Large intestine (tissue), 3 donors: Measurements from ENCODE around the gene RPL18A. TPM values are rescaled to one million over a fixed set of nuclear protein-coding genes. Genes with fewer than 3 reads are reported as not detected.
A peak's percentile ranks its signal among the peaks of the same experiment; 100 is the strongest.

Source experiments
- DNase-seq, 2 donors: peaks; one replicate each; pipeline versions ENCODE4 v3.0.0 to v3.0.0-alpha.2; 2013
- H3K27ac ChIP-seq: one replicate; pipeline ENCODE4 v1.5.1; 2013; ENCODE audit warnings: low read length
- H3K27me3 ChIP-seq: 2 replicates; pipeline ENCODE4 v1.6.1; 2013; ENCODE audit warnings: low read length; ENCODE audit not compliant: control insufficient read depth, insufficient read depth
- H3K36me3 ChIP-seq: 2 replicates; pipeline ENCODE4 v1.6.1; 2013; ENCODE audit warnings: low read length; ENCODE audit not compliant: control insufficient read depth, insufficient read depth
- H3K4me1 ChIP-seq: one replicate; pipeline ENCODE4 v1.6.1; 2013; ENCODE audit warnings: low read length; ENCODE audit not compliant: control insufficient read depth, insufficient read depth
- H3K4me3 ChIP-seq: one replicate; pipeline ENCODE4 v1.5.1; 2013; ENCODE audit warnings: low read length
- H3K9me3 ChIP-seq: one replicate; pipeline ENCODE4 v1.6.1; 2013; ENCODE audit warnings: mild to moderate bottlenecking, low read depth, low read length, moderate library complexity; ENCODE audit not compliant: control insufficient read depth
- WGBS: methylation state at CpG from one replicate; pipeline ENCODE4 v1.1.5; 2013; ENCODE audit warnings: low lambda C conversion rate; ENCODE audit not compliant: insufficient coverage; 5-methylcytosine and 5-hydroxymethylcytosine counted together
- polyA plus RNA-seq: library from polyadenylated mRNA; unstranded; fragments of 120-200 nt; gene quantifications from one replicate; pipeline ENCODE4 v1.2.1, GENCODE V29; 2013

RPL18A gene
- polyA plus RNA-seq, 1 donor, result 1,919 TPM

GRCh38 chr19:17826508-17827056 is 33.1 kb upstream of the RPL18A start:
- Histone ChIP-seq H3K27ac (no peak overlapping the region), H3K9me3 (peaks cover 3% of the 10 kb centered on the region), H3K4me3 (no peak overlapping the region), H3K4me1 (peaks cover 6% of the 10 kb centered on the region), H3K27me3 (peaks cover 3% of the 10 kb centered on the region), H3K36me3 (no peaks in the 10 kb centered on the region)
- no peak for DNase-seq
- no CpG with 5 or more reads among the region's 13 CpGs for WGBS

- H3K9me3 ChIP-seq, result peaks cover 4% of the 10 kb centered on the region
- WGBS, result 12% methylated on average over 3 of the region's 29 CpGs
- peaks cover 6% of the 10 kb centered on the region for H3K27me3 ChIP-seq
- DNase-seq, result peak; percentile 14 to 37
- H3K4me3 ChIP-seq, result peak overlapping the region; percentile 43
- H3K27ac ChIP-seq, result peak overlapping the region; percentile 45
- peaks cover 8% of the 10 kb centered on the region for H3K4me1 ChIP-seq
- no peaks in the 10 kb centered on the region for H3K36me3 ChIP-seq
Measured at GRCh38 chr19:17829855-17830566, 29.7 kb upstream of the RPL18A start.

- peaks cover 8% of the 10 kb centered on the region for H3K4me1 ChIP-seq
- peaks cover under 1% of the 10 kb centered on the region for H3K36me3 ChIP-seq
- peaks cover 6% of the 10 kb centered on the region for H3K27me3 ChIP-seq
- H3K27ac ChIP-seq, result peak overlapping the region; percentile 45
- H3K4me3 ChIP-seq, result peak overlapping the region; percentile 43
- no CpG with 5 or more reads among the region's 50 CpGs for WGBS
- peak; percentile 71 to 74 for DNase-seq
- peaks cover 4% of the 10 kb centered on the region for H3K9me3 ChIP-seq
Measured at GRCh38 chr19:17830567-17831418, 28.9 kb upstream of the RPL18A start.

GRCh38 chr19:17831419-17831888 is 28.3 kb upstream of the RPL18A start:
- H3K4me3 ChIP-seq, result peak overlapping the region; percentile 5

GRCh38 chr19:17832443-17833208 is 27.1 kb upstream of the RPL18A start:
- peaks cover 2% of the 10 kb centered on the region for H3K36me3 ChIP-seq
- peaks cover 4% of the 10 kb centered on the region for H3K9me3 ChIP-seq
- peaks cover 8% of the 10 kb centered on the region for H3K4me1 ChIP-seq
- 80% methylated on average over 1 of the region's 17 CpGs for WGBS
- no peak overlapping the region for H3K27ac ChIP-seq
- no peak for DNase-seq
- H3K4me3 ChIP-seq, result no peak overlapping the region
- peaks cover 6% of the 10 kb centered on the region for H3K27me3 ChIP-seq

More at GRCh38 chr19:17831419-17831888, 28.3 kb upstream of the RPL18A start:
- Histone ChIP-seq H3K36me3 (peaks cover 2% of the 10 kb centered on the region), H3K27me3 (peaks cover 6% of the 10 kb centered on the region), H3K9me3 (peaks cover 4% of the 10 kb centered on the region), H3K4me1 (peaks cover 8% of the 10 kb centered on the region), H3K27ac (no peak overlapping the region)
- DNase-seq, result no peak
- no CpG with 5 or more reads among the region's 25 CpGs for WGBS

- no peak for DNase-seq
- H3K4me1 ChIP-seq, result peaks cover 8% of the 10 kb centered on the region
- no CpG with 5 or more reads among the region's 27 CpGs for WGBS
- peaks cover 6% of the 10 kb centered on the region for H3K27me3 ChIP-seq
- H3K4me3 ChIP-seq, result no peak overlapping the region
- H3K36me3 ChIP-seq, result peaks cover 6% of the 10 kb centered on the region
- peaks cover 4% of the 10 kb centered on the region for H3K9me3 ChIP-seq
- no peak overlapping the region for H3K27ac ChIP-seq
Measured at GRCh38 chr19:17834350-17835181, 25.1 kb upstream of the RPL18A start.

- Histone ChIP-seq H3K9me3 (peaks cover 4% of the 10 kb centered on the region), H3K4me3 (no peak overlapping the region), H3K27ac (no peak overlapping the region), H3K36me3 (peaks cover 6% of the 10 kb centered on the region), H3K27me3 (peaks cover 6% of the 10 kb centered on the region), H3K4me1 (peaks cover 6% of the 10 kb centered on the region)
- no peak for DNase-seq
- 100% methylated on average over 2 of the region's 8 CpGs for WGBS
Measured at GRCh38 chr19:17835182-17836006, 24.3 kb upstream of the RPL18A start.

- Histone ChIP-seq H3K4me1 (peaks cover 5% of the 10 kb centered on the region), H3K36me3 (peaks cover 6% of the 10 kb centered on the region)
- WGBS, result no CpG with 5 or more reads among the region's 4 CpGs
Measured at GRCh38 chr19:17836530-17836929, 23.2 kb upstream of the RPL18A start.

GRCh38 chr19:17837972-17838371 is 21.7 kb upstream of the RPL18A start:
- H3K4me3 ChIP-seq, result no peak overlapping the region

More at GRCh38 chr19:17836530-17836929, 23.2 kb upstream of the RPL18A start:
- Histone ChIP-seq H3K27ac (no peak overlapping the region), H3K27me3 (peaks cover 7% of the 10 kb centered on the region), H3K9me3 (peaks cover 1% of the 10 kb centered on the region), H3K4me3 (no peak overlapping the region)
- no peak for DNase-seq

More at GRCh38 chr19:17837972-17838371, 21.7 kb upstream of the RPL18A start:
- H3K36me3 ChIP-seq, result peaks cover 6% of the 10 kb centered on the region
- WGBS, result no CpG with 5 or more reads among the region's 7 CpGs
- no peak overlapping the region for H3K27ac ChIP-seq
- peaks cover 15% of the 10 kb centered on the region for H3K4me1 ChIP-seq
- peaks cover 3% of the 10 kb centered on the region for H3K9me3 ChIP-seq
- peaks cover 17% of the 10 kb centered on the region for H3K27me3 ChIP-seq
- no peak for DNase-seq
